Measurements from ENCODE around the gene ATP2A1.

DNA sequence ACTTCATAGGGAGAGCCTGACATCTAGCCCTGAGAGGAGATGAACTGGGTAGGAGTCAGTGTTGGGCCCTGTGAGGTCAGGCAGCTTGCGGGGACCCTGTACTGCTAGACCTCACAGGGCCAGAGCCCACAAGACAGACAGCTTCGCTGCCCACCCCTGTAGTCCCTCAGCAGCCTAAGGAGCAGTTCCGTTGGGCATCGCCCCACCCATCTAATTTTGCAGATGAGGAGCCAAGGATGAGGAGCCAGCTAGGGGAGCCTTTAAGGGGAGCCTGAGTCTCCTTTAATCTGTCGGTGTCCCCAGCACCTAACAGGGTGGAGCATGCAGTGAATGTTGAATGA is 31.4 kb upstream of the ATP2A1 start:
- TF ChIP-seq, protein P1, sequence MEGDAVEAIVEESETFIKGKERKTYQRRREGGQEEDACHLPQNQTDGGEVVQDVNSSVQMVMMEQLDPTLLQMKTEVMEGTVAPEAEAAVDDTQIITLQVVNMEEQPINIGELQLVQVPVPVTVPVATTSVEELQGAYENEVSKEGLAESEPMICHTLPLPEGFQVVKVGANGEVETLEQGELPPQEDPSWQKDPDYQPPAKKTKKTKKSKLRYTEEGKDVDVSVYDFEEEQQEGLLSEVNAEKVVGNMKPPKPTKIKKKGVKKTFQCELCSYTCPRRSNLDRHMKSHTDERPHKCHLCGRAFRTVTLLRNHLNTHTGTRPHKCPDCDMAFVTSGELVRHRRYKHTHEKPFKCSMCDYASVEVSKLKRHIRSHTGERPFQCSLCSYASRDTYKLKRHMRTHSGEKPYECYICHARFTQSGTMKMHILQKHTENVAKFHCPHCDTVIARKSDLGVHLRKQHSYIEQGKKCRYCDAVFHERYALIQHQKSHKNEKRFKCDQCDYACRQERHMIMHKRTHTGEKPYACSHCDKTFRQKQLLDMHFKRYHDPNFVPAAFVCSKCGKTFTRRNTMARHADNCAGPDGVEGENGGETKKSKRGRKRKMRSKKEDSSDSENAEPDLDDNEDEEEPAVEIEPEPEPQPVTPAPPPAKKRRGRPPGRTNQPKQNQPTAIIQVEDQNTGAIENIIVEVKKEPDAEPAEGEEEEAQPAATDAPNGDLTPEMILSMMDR (IDR thresholded peaks at IDR 0.05): no peak
- TF ChIP-seq EZH2phosphoT487 (IDR thresholded peaks at IDR 0.05): no peak
- no peak for TF ChIP-seq EZH2 (IDR thresholded peaks at IDR 0.05)

Data from neural progenitor cell (in vitro differentiated cells).